GM19372 (cell line): ENCODE measurements around the gene PARK7.
"Not testable (repeated sequence)": the region's sequence is repeated elsewhere in the genome, so short reads cannot be mapped to it uniquely, and the experiment has no call there.

Experiments
- ATAC-seq: cut with Tn5 transposase; IDR thresholded peaks from one replicate; pipeline ENCODE4 v1.9.1; 2021; ENCODE audit warnings: mild to moderate bottlenecking, low read depth, moderate library complexity; ENCODE audit not compliant: unreplicated experiment

Gene PARK7

GRCh38 chr1:7961216-7962013 lies at the start of gene PARK7:
Gene PARK7 (plus strand): TSS chr1:7961711. CDS start chr1:7962786, 1,075 bp downstream.
- peak; percentile 93 for ATAC-seq

- ATAC-seq = no peak
Measured at GRCh38 chr1:7912145-7912544, 49.4 kb upstream of the PARK7 start.

- no peak for ATAC-seq
Measured at GRCh38 chr1:7912743-7913557, 48.6 kb upstream of the PARK7 start.

- no peak for ATAC-seq
Measured at GRCh38 chr1:7915826-7916500, 45.5 kb upstream of the PARK7 start.

- no peak for ATAC-seq
Measured at GRCh38 chr1:7916501-7916830, 45.0 kb upstream of the PARK7 start.

- ATAC-seq = not testable (repeated sequence)
Measured at GRCh38 chr1:7917971-7918370, 43.5 kb upstream of the PARK7 start.

- no peak for ATAC-seq
Measured at GRCh38 chr1:7919880-7920279, 41.6 kb upstream of the PARK7 start.

GRCh38 chr1:7921796-7922195 lies 39.7 kb upstream of the PARK7 start:
- no peak for ATAC-seq

- no peak for ATAC-seq
Measured at GRCh38 chr1:7922301-7922700, 39.2 kb upstream of the PARK7 start.

- ATAC-seq = not testable (repeated sequence)
Measured at GRCh38 chr1:7927061-7927460, 34.5 kb upstream of the PARK7 start.

GRCh38 chr1:7928247-7928646 lies 33.3 kb upstream of the PARK7 start:
- ATAC-seq = no peak

GRCh38 chr1:7929637-7930036 lies 31.9 kb upstream of the PARK7 start:
- no peak for ATAC-seq

- no peak for ATAC-seq
Measured at GRCh38 chr1:7930645-7931445, 30.7 kb upstream of the PARK7 start.

GRCh38 chr1:7931446-7931812 lies 30.1 kb upstream of the PARK7 start:
- no peak for ATAC-seq

- ATAC-seq = no peak
Measured at GRCh38 chr1:7932524-7933138, 28.9 kb upstream of the PARK7 start.

- no peak for ATAC-seq
Measured at GRCh38 chr1:7938070-7938469, 23.4 kb upstream of the PARK7 start.

GRCh38 chr1:7940034-7940433 lies 21.5 kb upstream of the PARK7 start:
- no peak for ATAC-seq

GRCh38 chr1:7940745-7941436 lies 20.6 kb upstream of the PARK7 start, which contains the start of gene TNFRSF9:
Gene TNFRSF9 (minus strand): TSS chr1:7940839. CDS start chr1:7939994, 845 bp downstream.
- no peak for ATAC-seq

GRCh38 chr1:7941437-7941793 lies 20.1 kb upstream of the PARK7 start:
- ATAC-seq = no peak
